GM19467 (cell line): Measurements from ENCODE around the gene HSPA14.
"Not testable (repeated sequence)": the region's sequence is repeated elsewhere in the genome, so short reads cannot be mapped to it uniquely, and the experiment has no call there.

Experiments used
- ATAC-seq: cut with Tn5 transposase; IDR thresholded peaks from one replicate; pipeline ENCODE4 v1.9.1; 2021; ENCODE audit warnings: mild to moderate bottlenecking, moderate library complexity; ENCODE audit not compliant: unreplicated experiment

The HSPA14 gene

GRCh38 chr10:14837757-14838581, at the start of gene HSPA14, which contains the start of the genes CDNF and MSANTD7:
TSS of gene HSPA14 (plus strand) at chr10:14838306. CDS start at chr10:14838403, 97 bp downstream.
TSS of gene CDNF (minus strand) at chr10:14838037. CDS start at chr10:14837946, 91 bp downstream.
TSS of gene MSANTD7 (plus strand) at chr10:14838306. CDS start at chr10:14842285, 3,979 bp downstream.
- peak; percentile 96 for ATAC-seq

- no peak for ATAC-seq
Observed at GRCh38 chr10:14798636-14799035, 39.5 kb upstream of the HSPA14 start.

DNA sequence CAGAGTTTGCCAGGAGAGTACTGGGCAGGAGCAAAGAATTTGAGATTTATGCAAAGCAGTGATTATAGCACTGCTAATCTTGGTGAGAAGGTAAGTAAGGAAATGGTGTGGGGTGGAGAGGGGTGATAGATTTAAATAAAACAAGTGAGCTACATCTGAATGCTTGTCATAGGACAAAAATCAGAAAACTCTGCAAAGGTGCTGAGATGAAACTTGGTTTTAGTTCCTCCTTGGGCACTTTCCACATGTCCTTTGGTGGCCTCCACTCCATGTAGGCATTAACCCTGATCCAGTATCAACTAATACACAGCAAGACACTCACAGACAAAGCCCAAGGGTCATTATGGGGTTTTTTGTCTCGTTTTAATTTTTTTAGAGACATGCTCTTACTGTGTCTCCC, 37.7 kb upstream of the HSPA14 start:
- no peak for ATAC-seq

DNA sequence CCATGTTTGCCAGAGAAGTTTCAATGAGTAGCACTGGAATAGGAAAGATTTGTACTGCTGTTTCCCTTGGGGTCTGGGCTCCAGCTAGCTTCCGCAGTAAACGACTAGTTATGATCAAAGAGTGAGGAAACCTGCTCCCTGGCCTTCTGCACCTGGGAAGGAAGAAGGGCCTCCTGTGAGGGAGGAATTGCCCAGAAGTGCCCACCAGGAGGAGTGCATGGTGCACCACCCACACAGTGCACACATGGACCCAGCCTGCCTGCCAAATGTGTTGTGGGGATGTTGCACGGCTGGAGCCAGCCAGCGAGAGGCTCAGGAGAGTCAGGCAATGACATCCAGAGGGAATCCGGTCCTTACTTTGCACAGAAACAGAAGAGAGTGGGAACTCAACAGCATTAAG, 36.4 kb upstream of the HSPA14 start:
- ATAC-seq, result no peak

DNA sequence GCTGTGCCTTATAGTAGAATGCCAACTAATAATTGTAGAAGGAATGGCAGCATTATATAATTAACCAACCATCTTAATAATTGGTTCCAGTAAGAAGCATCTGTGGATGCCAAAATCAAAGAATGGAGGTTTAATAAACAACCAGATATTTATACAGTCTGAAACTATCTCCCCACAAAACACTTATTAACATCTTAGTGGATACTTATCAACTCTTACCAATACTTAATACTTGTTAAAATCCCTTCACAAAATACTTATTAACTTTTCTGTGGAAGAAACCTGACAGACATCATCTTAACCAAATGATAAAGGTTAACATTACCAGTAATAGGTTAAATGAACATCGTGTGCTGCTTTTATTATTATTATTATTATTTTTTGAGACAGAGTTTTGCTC, 34.3 kb upstream of the HSPA14 start:
- ATAC-seq, result no peak

- ATAC-seq, result no peak
Observed at GRCh38 chr10:14806318-14806717, 31.8 kb upstream of the HSPA14 start.

DNA sequence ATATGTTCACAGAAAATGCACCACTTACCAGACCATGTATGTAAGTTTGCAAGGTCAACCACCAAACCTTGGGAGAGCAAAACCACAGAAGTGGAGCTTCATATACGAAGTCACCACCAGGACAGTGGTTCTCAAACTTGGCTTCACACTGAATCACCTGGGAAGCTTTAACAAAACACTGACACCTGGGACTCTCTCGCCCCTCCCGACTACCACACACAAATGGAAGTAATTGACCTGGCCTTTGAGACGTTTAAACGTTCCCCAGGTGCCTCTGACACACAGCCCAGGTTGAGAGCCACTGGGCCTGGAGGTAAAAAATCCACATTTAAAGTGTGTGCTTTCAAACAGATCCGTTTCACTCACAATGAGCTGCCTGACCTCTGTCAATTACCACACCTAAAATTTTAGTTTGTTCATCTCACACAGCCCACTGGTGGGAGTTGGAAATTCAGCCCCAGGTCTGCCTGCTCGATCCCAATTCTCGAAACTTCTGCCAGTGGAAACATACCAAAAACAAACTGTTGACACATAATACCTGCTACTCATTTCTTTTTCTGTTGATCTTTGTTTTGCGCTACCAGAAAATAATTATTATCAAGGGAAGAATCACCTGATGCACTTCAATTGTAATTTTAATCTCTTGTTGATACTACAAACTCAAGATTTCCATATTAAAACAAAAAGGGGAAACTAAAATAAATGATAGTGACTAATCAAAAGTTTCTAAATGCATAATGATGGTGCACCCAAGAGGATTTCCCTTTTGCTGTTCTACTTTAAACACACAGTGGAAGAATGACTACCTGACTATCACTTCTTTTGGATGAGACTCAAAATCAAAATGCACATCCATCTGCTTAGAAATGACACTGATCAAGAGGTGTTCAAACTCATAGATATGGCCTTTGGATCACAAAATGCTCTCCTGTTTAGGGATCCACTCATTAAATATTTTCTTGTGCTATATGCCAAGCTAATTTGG, 26.8 kb upstream of the HSPA14 start:
- no peak for ATAC-seq

GRCh38 chr10:14812271-14812670, 25.8 kb upstream of the HSPA14 start:
- ATAC-seq, result no peak

GRCh38 chr10:14815681-14816080, 22.4 kb upstream of the HSPA14 start:
- ATAC-seq, result no peak

- ATAC-seq, result not testable (repeated sequence)
Observed at GRCh38 chr10:14816717-14817116, 21.4 kb upstream of the HSPA14 start.

DNA sequence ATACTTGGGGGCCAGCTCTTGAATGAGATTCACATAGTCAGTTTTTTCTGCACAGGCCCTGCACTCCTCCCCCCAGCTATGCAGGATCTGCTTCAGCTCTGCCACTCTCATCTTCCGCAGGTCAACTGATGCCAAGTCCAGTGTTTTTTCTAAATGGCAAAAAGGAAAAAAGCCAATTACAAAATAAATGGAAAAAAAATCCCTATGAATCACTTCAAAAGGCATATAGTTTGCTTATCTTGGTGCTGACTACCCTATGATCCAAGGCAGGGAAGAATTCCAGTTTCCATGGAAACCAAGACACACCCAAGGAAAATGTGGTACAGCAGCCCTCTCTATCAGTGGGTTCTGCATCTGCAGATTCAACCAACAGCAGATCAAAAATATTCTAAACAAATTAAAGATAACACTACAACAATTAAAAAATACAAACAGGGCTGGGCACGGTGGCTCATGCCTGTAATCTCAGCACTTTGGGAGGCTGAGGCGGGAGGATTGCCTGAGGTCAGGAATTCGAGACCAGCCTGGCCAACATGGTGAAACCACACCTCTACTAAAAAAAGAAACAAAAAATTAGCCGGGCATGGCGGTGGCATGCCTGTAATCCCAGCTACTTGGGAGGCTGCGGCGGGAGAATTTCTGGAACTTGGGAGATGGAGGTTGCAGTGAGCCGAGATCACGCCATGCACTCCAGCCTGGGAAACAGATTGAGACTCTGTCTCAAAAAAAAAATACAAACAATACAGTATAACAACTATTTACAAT, 17.9 kb upstream of the HSPA14 start:
- ATAC-seq, result no peak

GRCh38 chr10:14820775-14821154, 17.3 kb upstream of the HSPA14 start:
- ATAC-seq, result no peak

GRCh38 chr10:14821635-14822375, 16.3 kb upstream of the HSPA14 start:
- no peak for ATAC-seq

GRCh38 chr10:14822879-14823755, 15.0 kb upstream of the HSPA14 start:
- no peak for ATAC-seq

DNA sequence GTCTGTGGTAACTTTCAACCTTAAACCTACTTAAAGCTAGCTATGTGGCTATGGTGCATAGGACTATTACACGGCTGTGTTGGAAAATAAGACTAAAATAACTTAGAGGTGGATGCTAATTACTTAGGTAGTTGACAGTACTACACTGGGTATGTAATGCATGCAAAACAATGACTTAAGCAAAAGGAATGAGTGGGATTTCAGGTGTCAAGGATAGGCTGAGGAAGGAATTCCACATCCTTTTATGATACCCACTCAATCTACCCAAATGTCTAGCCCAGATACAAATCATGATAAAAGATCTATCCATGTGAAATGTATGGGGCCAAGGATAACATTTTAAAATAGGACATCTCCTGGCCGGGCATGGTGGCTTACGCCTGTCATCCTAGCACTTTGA, 14.1 kb upstream of the HSPA14 start:
- no peak for ATAC-seq

DNA sequence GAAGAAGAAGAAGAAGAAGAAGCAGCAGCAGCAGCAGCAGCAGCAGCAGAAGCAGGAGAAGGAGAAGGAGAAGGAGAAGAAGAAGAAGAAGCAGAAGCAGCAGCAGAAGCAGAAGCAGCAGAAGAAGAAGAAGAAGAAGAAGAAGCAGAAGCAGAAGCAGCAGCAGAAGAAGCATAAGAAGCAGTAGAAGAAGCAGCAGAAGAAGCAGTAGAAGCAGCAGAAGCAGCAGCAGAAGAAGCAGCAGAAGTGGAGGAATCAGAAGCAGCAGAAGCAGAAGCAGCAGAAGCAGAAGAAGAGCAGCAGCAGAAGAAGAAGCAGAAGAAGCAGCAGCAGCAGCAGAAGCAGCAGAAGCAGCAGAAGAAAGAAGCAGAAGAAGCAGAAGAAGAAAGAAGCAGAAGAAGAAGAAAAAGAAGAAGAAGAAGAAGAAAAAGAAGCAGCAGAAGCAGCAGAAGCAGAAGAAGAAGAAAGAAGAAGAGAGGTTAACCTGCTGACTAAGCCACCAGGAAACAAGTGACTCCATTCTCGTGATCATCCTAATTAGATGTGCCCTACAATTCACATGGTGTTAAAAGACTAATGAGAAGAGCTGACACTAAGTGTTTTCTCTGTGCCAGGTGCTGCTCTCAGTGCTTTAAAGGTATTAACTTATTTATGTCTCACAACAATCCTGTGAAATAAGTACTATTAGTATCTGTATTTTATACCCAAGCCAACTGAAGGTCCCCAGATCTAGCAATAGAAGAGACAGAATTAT, 11.9 kb upstream of the HSPA14 start:
- no peak for ATAC-seq

DNA sequence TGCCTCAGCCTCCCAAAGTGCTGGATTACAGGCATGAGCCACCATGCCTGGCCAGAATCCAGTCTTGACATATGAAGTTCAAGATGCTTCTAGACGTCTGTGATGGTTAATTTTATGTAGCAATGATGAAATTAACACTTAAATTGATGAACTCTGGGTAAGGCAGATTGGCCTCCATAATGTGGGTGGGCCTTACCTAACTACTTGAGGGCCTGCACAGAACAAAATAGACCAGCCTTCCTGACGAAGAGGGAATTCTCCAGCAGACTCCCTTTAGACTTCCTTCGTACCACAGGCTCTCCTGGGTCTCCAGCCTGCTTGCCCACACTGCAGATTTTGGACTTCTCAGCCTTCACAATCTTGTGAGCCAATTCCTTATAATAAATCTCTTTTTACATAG, 5.0 kb upstream of the HSPA14 start:
- ATAC-seq, result no peak

- ATAC-seq, result no peak
Observed at GRCh38 chr10:14836208-14836607, 1.9 kb upstream of the HSPA14 start.
